GM12878 (cell line): ENCODE measurements around the gene RAB11A. TPM values are rescaled to one million over a fixed set of nuclear protein-coding genes. Genes with fewer than 3 reads are reported as not detected.

ENCODE experiments used
- ATAC-seq: fragments of 200-7000 bp; cut with Tn5 transposase; 3 replicates; pipeline ENCODE4 v1.9.1; 2020; ENCODE audit warnings: mild to moderate bottlenecking, moderate library complexity
- BruUV-seq: library from RNA; stranded (reverse); fragments of 400-500 nt; replicated peaks from 2 replicates; lab custom pipeline; 2021; lab: Mats Ljungman, UMichigan
- CTCF ChIA-PET: fragments of 300-600 bp; sonication (Branson Sonifier 250); formaldehyde crosslinking; extraction: SDS; loops from one replicate; lab custom pipeline; 2021; ENCODE audit warnings: inconsistent platforms; lab: Yijun Ruan, JAX
- POLR2A ChIA-PET: fragments of 350-600 bp; formaldehyde crosslinking; extraction: SDS; loops from one replicate; lab custom pipeline; 2021; ENCODE audit warnings: inconsistent platforms; lab: Charles Lee
- RAD21 ChIA-PET: fragments of 300-600 bp; sonication (Branson Sonifier 250); formaldehyde crosslinking; loops from one replicate; lab custom pipeline; 2023; ENCODE audit warnings: antibody characterized with exemption; ENCODE audit not compliant: unreplicated experiment; lab: Charles Lee
- SMC1A ChIA-PET: fragments of 300-600 bp; sonication (Branson Sonifier 250); formaldehyde crosslinking; loops from one replicate; lab custom pipeline; 2023; ENCODE audit not compliant: unreplicated experiment, uncharacterized antibody; lab: Charles Lee
- DNase-seq: peaks from one replicate; pipeline ENCODE4 v3.0.0-alpha.2; 2011; ENCODE audit warnings: low read depth, low spot score
- FAIRE-seq: peaks from 3 replicates; lab custom pipeline; 2011; peaks lifted over from hg19 to GRCh38; lab: Jason Lieb, UNC
- H2AFZ ChIP-seq: 2 replicates; pipeline ENCODE4 v1.6.0; 2011; ENCODE audit warnings: low read depth, low read length, control low read depth; ENCODE audit not compliant: control insufficient read depth
- H3K27ac ChIP-seq: 2 replicates; pipeline ENCODE4 v1.5.1; 2011; ENCODE audit warnings: control low read depth; ENCODE audit not compliant: control insufficient read depth, insufficient read depth
- H3K27me3 ChIP-seq, 2 experiments: replicated peaks in 1 of 2; 2 replicates each; pipeline versions ENCODE4 v1.6.0 to v1.6.1; 2011; ENCODE audit warnings: low read length in 1 of 2; ENCODE audit not compliant: control insufficient read depth in 2 of 2, insufficient read depth in 2 of 2
- H3K36me3 ChIP-seq, 2 experiments: 2 replicates each; pipeline ENCODE4 v1.5.1; 2011; ENCODE audit warnings: low read length in 1 of 2; ENCODE audit not compliant: control insufficient read depth in 2 of 2, insufficient read depth in 2 of 2
- H3K4me1 ChIP-seq: 2 replicates; pipeline ENCODE4 v1.6.1; 2011; ENCODE audit warnings: mild to moderate bottlenecking, low read length, moderate library complexity, mixed read lengths; ENCODE audit not compliant: control insufficient read depth, insufficient read depth
- H3K4me2 ChIP-seq: 2 replicates; pipeline ENCODE4 v1.6.0; 2011; ENCODE audit warnings: control low read depth; ENCODE audit not compliant: control insufficient read depth, insufficient read depth
- H3K4me3 ChIP-seq: fragments of 200-600 bp; sonication (generic); 2 replicates; pipeline ENCODE4 v1.5.1; 2016
- H3K79me2 ChIP-seq: 2 replicates; pipeline ENCODE4 v1.6.0; 2011; ENCODE audit warnings: low read length; ENCODE audit not compliant: control insufficient read depth, insufficient read depth
- H3K9ac ChIP-seq: 2 replicates; pipeline ENCODE4 v1.8.0; 2011; ENCODE audit warnings: low read length, control low read depth, mixed read lengths; ENCODE audit not compliant: control insufficient read depth, insufficient read depth
- H3K9me3 ChIP-seq: replicated peaks from 3 replicates; pipeline ENCODE4 v1.5.1; 2011; ENCODE audit warnings: mild to moderate bottlenecking, low read length; ENCODE audit not compliant: control insufficient read depth, insufficient read depth
- H4K20me1 ChIP-seq: 2 replicates; pipeline ENCODE4 v1.6.0; 2011; ENCODE audit not compliant: control insufficient read depth, insufficient read depth
- CHD4 ChIP-seq: fragments of 200-600 bp; sonication (generic); IDR thresholded peaks from 2 replicates; pipeline ENCODE4 v1.6.1; 2016; ENCODE audit warnings: mild to moderate bottlenecking
- MEF2B ChIP-seq: fragments of 450-650 bp; IDR thresholded peaks from 2 replicates; pipeline ENCODE4 v1.6.1; 2018; ENCODE audit warnings: mild to moderate bottlenecking, moderate library complexity; ENCODE audit not compliant: partially characterized antibody, poor library complexity, severe bottlenecking
- MTA2 ChIP-seq: fragments of 450-650 bp; IDR thresholded peaks from 2 replicates; pipeline ENCODE4 v1.6.1; 2016; ENCODE audit warnings: low read depth, mild to moderate bottlenecking, moderate library complexity
- NFIC ChIP-seq: IDR thresholded peaks from 2 replicates; pipeline ENCODE4 v1.6.1; 2012; ENCODE audit warnings: low read depth, mild to moderate bottlenecking, inconsistent platforms, low read length, moderate library complexity
- POU2F2 ChIP-seq: IDR thresholded peaks from 3 replicates; pipeline ENCODE4 v1.6.1; 2011; ENCODE audit warnings: low read depth, mild to moderate bottlenecking, low read length, borderline replicate concordance
- SREBF2 ChIP-seq: IDR thresholded peaks from 2 replicates; pipeline ENCODE4 v1.6.1; 2012; ENCODE audit warnings: mild to moderate bottlenecking, low read length
- TCF7 ChIP-seq: IDR thresholded peaks from 2 replicates; pipeline ENCODE4 v1.6.1; 2014; ENCODE audit warnings: antibody characterized with exemption, borderline replicate concordance
- WGBS: methylation state at CpG from one replicate; pipeline ENCODE4 v1.1.6; 2016; ENCODE audit warnings: low lambda C conversion rate; ENCODE audit not compliant: insufficient replicate concordance, insufficient coverage; ENCODE audit errors: missing lambda C conversion rate; 5-methylcytosine and 5-hydroxymethylcytosine counted together
- in situ Hi-C: fragments of 300-500 bp; cut with MboI; formaldehyde crosslinking; loops from 9 replicates; pipeline ENCODE4 v1.14.3; 2018; ENCODE audit warnings: mixed read lengths
- intact Hi-C: fragments of 100-400 bp; cut with micrococcal nuclease; formaldehyde crosslinking; loops from one replicate; pipeline ENCODE4 v1.14.2; 2022; ENCODE audit not compliant: unreplicated experiment
- polyA plus RNA-seq, 11 experiments: library from polyadenylated mRNA; depleted of rRNA in 4 of 11; unstranded in 6 of 11; stranded (reverse) in 5 of 11; fragments of >200 nt; fragmentation: Nextera tagmentation in 4 of 11; fragmentation: Illumina TruSeq in 1 of 11; extraction: Ambion mirVana in 4 of 11; extraction: Trizol in 1 of 11; gene quantifications; 1 replicate in 1 of 11; 2 replicates in 10 of 11; pipeline versions ENCODE4 v1.2.1 to v1.2.3, GENCODE V29; 2011 to 2016; ENCODE audit warnings: inconsistent platforms in 2 of 11, missing spikeins in 2 of 11, low read depth in 1 of 11
- total RNA-seq, 4 experiments: library from RNA; depleted of rRNA in 3 of 4; stranded (reverse); fragments of >200 nt in 3 of 4; fragmentation: Illumina TruSeq in 1 of 4; extraction: Trizol in 1 of 4; gene quantifications; 2 replicates each; pipeline versions ENCODE4 v1.2.1 to v1.2.3, GENCODE V29; 2013 to 2021

The RAB11A gene
- total and polyA plus RNA-seq, 10 of the 15 experiments (the other 5 are each of a cell fraction or from before 2014, with no cell fraction given), result 128 to 387 (median 224) TPM

DNA sequence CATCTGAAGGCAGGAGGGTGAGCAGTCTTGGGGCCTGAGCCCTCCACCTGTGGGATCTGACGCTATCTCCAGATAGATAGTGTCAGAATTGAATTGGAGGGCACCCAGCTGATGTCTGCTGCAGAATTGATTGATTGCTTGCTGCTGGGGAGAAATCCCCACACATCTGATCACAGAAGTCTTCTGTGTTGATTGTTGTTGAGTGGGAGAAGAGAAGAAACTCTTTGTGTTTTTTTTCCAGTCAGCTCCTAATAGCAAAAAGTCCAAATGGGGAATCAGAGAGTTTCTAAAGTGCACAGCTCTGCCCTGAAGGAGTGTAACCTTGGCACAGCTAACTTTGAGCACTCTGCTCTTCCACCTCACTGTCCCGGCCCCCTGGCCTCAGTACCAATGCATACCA, 66.1 kb downstream of the RAB11A start:
- Histone ChIP-seq H3K4me1 (no peaks in the 10 kb centered on the region), H3K4me3 (no peak overlapping the region), H2AFZ (no peak overlapping the region)
- SMC1A ChIA-PET, result interaction anchor here (3.6 kb wide), 1 partner anchor 14 kb away, joined by 15 read pairs; no protein-coding TSS in a partner anchor
- DNase-seq, result no peak
- in situ Hi-C loops, result no loop called here
- TF ChIP-seq NFIC (no peak), MTA2 (no peak)
- TF ChIP-seq, all 136 proteins: peak for 0
- Histone ChIP-seq H3K9ac (no peak overlapping the region), H3K36me3 (no peaks in the 10 kb centered on the region), H3K79me2 (no peaks in the 10 kb centered on the region), H3K27ac (no peak overlapping the region), H3K9me3 (no peaks in the 10 kb centered on the region), H4K20me1 (no peaks in the 10 kb centered on the region), H3K4me2 (no peak overlapping the region), H3K27me3 (no peaks in the 10 kb centered on the region)
- ChIA-PET POLR2A (no interaction called here), RAD21 (interaction anchor here (1.0 to 1.7 kb wide), 2 partner anchors 14 to 18 kb away, joined by 4 read pairs; no protein-coding TSS in a partner anchor), CTCF (interaction anchor here (0.8 to 1.4 kb wide), 3 partner anchors 10 to 183 kb away, joined by 3 read pairs; no protein-coding TSS in a partner anchor)
- ATAC-seq (no peak), FAIRE-seq (no peak)
- no TSS peak for BruUV-seq
- 20% methylated on average over 2 of the region's 2 CpGs for WGBS
- intact Hi-C loops, result no loop called here

DNA sequence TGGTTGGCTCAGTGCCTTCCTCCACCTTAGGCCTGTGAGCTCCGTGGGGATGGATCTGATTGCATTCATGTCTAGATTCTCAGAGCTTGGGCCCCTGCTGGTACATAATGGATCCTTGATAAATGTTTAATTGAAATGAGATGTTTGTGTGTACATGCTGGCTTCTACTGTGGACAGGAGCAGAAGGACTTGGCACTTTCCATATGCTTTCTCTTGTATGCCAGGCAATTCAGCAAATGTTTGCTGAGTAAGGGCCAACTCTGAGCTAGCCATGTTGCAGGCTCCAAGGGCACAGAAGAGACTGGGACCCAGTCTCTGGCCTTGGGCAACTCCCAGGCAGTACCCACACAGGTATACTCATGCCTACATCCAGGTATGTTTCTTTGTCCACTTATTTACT, 67.0 kb downstream of the RAB11A start:
- no TSS peak for BruUV-seq
- no peak overlapping the region for H3K9ac ChIP-seq
- no peaks in the 10 kb centered on the region for H3K4me1 ChIP-seq
- SMC1A ChIA-PET, result interaction anchor here (0.9 to 3.6 kb wide), 2 partner anchors 15 to 19 kb away, joined by 4 to 15 read pairs; no protein-coding TSS in a partner anchor
- H3K27ac ChIP-seq, result no peak overlapping the region
- 81% methylated on average over 1 of the region's 1 CpG for whole genome bisulfite sequencing
- no peak overlapping the region for H3K4me3 ChIP-seq
- CTCF ChIA-PET, result interaction anchor here (0.8 to 1.0 kb wide), 2 partner anchors 19 to 74 kb away, joined by 3 read pairs; no protein-coding TSS in a partner anchor
- DNase-seq (no peak), ATAC-seq (no peak), FAIRE-seq (no peak)
- in situ Hi-C loops, result no loop called here
- POLR2A ChIA-PET, result no interaction called here
- H4K20me1 ChIP-seq, result no peaks in the 10 kb centered on the region
- no peaks in the 10 kb centered on the region for H3K9me3 ChIP-seq
- H3K4me2 ChIP-seq, result no peak overlapping the region
- no peaks in the 10 kb centered on the region for H3K79me2 ChIP-seq
- no peaks in the 10 kb centered on the region for H3K36me3 ChIP-seq
- H3K27me3 ChIP-seq, result no peaks in the 10 kb centered on the region
- TF ChIP-seq SREBF2 (no peak), CHD4 (no peak), MEF2B (no peak), TCF7 (no peak), POU2F2 (no peak)
- no peak overlapping the region for H2AFZ ChIP-seq
- RAD21 ChIA-PET, result interaction anchor here (1.1 to 1.7 kb wide), 2 partner anchors 15 to 19 kb away, joined by 3 to 4 read pairs; no protein-coding TSS in a partner anchor
- intact Hi-C loops, result no loop called here
